B cell (primary cell): Measurements from ENCODE around the gene KIDINS220. TPM values are rescaled to one million over a fixed set of nuclear protein-coding genes. Genes with fewer than 3 reads are reported as not detected.

Experiments
- ATAC-seq: fragments of 200-7000 bp; cut with Tn5 transposase; one replicate; pipeline ENCODE4 v1.10.0; 2021; ENCODE audit warnings: low read depth, mild to moderate bottlenecking, moderate number of reproducible peaks, moderate library complexity
- CTCF ChIA-PET: fragments of 350-600 bp; sonication (Branson Sonifier 250); formaldehyde crosslinking; loops from one replicate; lab custom pipeline; 2021; ENCODE audit warnings: antibody characterized with exemption, inconsistent platforms; lab: Charles Lee
- POLR2A ChIA-PET: fragments of 350-600 bp; sonication (Branson Sonifier 250); formaldehyde crosslinking; loops from one replicate; lab custom pipeline; 2021; ENCODE audit warnings: antibody characterized with exemption; lab: Charles Lee
- DNase-seq: peaks from one replicate; pipeline ENCODE4 v3.0.0; 2013
- H2AFZ ChIP-seq: 2 replicates; pipeline ENCODE4 v1.6.1; 2012; ENCODE audit warnings: mild to moderate bottlenecking, low read depth, low read length; ENCODE audit not compliant: insufficient read depth, poor library complexity, severe bottlenecking
- H3K27ac ChIP-seq, 2 donors: 1 replicate in 1 of 2; 2 replicates in 1 of 2; pipeline ENCODE4 v1.5.1; 2012 to 2013; ENCODE audit warnings: low read length in 2 of 2, mild to moderate bottlenecking in 2 of 2, moderate library complexity in 1 of 2
- H3K27me3 ChIP-seq, 4 experiments: fragments of 200-600 bp in 1 of 4; sonication (generic) in 1 of 4; replicated peaks in 1 of 4; 1 replicate in 2 of 4; 2 replicates in 2 of 4; pipeline versions ENCODE4 v1.6.1 to v1.7.0; 2013 to 2016; ENCODE audit warnings: low read length in 3 of 4, mild to moderate bottlenecking in 2 of 4, mixed read lengths in 1 of 4, moderate library complexity in 1 of 4; ENCODE audit not compliant: insufficient read depth in 4 of 4, control insufficient read depth in 3 of 4; ENCODE audit errors: control extremely low read depth in 1 of 4
- H3K36me3 ChIP-seq, 2 experiments: replicated peaks in 1 of 2; 1 replicate in 1 of 2; 2 replicates in 1 of 2; pipeline versions ENCODE4 v1.6.1 to v1.7.1; 2013; ENCODE audit warnings: low read length in 1 of 2; ENCODE audit not compliant: insufficient read depth in 2 of 2, control insufficient read depth in 1 of 2; ENCODE audit errors: control extremely low read depth in 1 of 2, extremely low read depth in 1 of 2
- H3K4me1 ChIP-seq, 2 donors: fragments of 200-600 bp in 1 of 2; sonication (generic) in 1 of 2; 1 replicate in 1 of 2; 2 replicates in 1 of 2; pipeline versions ENCODE4 v1.5.1 to v1.6.1; 2013 to 2017; ENCODE audit warnings: low read length in 2 of 2; ENCODE audit not compliant: control insufficient read depth in 2 of 2, insufficient read depth in 2 of 2
- H3K4me2 ChIP-seq: replicated peaks from 2 replicates; pipeline ENCODE3; 2012; ENCODE audit warnings: mild to moderate bottlenecking, low read depth, low read length; ENCODE audit not compliant: poor library complexity, severe bottlenecking
- H3K4me3 ChIP-seq, 5 experiments: fragments of 200-600 bp in 1 of 5; sonication (generic) in 1 of 5; 1 replicate in 3 of 5; 2 replicates in 2 of 5; pipeline versions ENCODE4 v1.5.1 to v1.7.0; 2011 to 2016; ENCODE audit warnings: low read length in 4 of 5, mild to moderate bottlenecking in 4 of 5, low read depth in 2 of 5, control low read depth in 1 of 5, moderate library complexity in 1 of 5; ENCODE audit not compliant: insufficient read depth in 1 of 5; ENCODE audit errors: control extremely low read depth in 1 of 5, extremely low read depth in 1 of 5
- H3K79me2 ChIP-seq: fragments of 200-600 bp; sonication (generic); one replicate; pipeline ENCODE4 v1.6.0; 2016; ENCODE audit warnings: low read length; ENCODE audit not compliant: control insufficient read depth, insufficient read depth
- H3K9ac ChIP-seq: fragments of 200-600 bp; sonication (generic); 2 replicates; pipeline ENCODE4 v1.6.1; 2017; ENCODE audit warnings: mild to moderate bottlenecking, low read length, moderate library complexity
- H3K9me3 ChIP-seq, 3 donors: one replicate each; pipeline versions ENCODE4 v1.6.1 to v1.7.1; 2013; ENCODE audit warnings: low read length in 2 of 3; ENCODE audit not compliant: control insufficient read depth in 2 of 3, insufficient read depth in 1 of 3; ENCODE audit errors: control extremely low read depth in 1 of 3
- H4K20me1 ChIP-seq: 2 replicates; pipeline ENCODE4 v1.6.0; 2012; ENCODE audit warnings: mild to moderate bottlenecking, low read length; ENCODE audit not compliant: insufficient read depth, control insufficient read depth, poor library complexity, severe bottlenecking
- H3K27ac Mint-ChIP-seq: one replicate; pipeline ENCODE4 v1.8.0; 2021; ENCODE audit warnings: mixed read lengths
- H3K27me3 Mint-ChIP-seq: one replicate; pipeline ENCODE4 v1.8.0; 2021; ENCODE audit warnings: mixed read lengths
- H3K4me1 Mint-ChIP-seq: one replicate; pipeline ENCODE4 v1.8.0; 2021; ENCODE audit warnings: mixed read lengths
- H3K4me3 Mint-ChIP-seq: one replicate; pipeline ENCODE4 v1.8.0; 2021; ENCODE audit warnings: mixed read lengths
- H3K9me3 Mint-ChIP-seq: one replicate; pipeline ENCODE4 v1.8.0; 2022; ENCODE audit warnings: mixed read lengths; ENCODE audit not compliant: insufficient read depth
- CTCF ChIP-seq: fragments of 200-600 bp; IDR thresholded peaks from one replicate; pipeline ENCODE4 v1.8.0; 2022; ENCODE audit warnings: antibody characterized with exemption, mild to moderate bottlenecking
- EZH2 ChIP-seq: IDR thresholded peaks from 2 replicates; pipeline ENCODE4 v1.6.1; 2012; ENCODE audit warnings: borderline replicate concordance, low read depth, mild to moderate bottlenecking, moderate library complexity, low read length; ENCODE audit not compliant: insufficient read depth, poor library complexity, severe bottlenecking
- WGBS: methylation state at CpG from one replicate; pipeline ENCODE4 v1.1.5; 2013; ENCODE audit warnings: missing lambda C conversion rate; ENCODE audit not compliant: insufficient coverage; 5-methylcytosine and 5-hydroxymethylcytosine counted together
- intact Hi-C: fragments of 100-400 bp; cut with micrococcal nuclease; formaldehyde crosslinking; loops from one replicate; pipeline ENCODE4 v1.10.0; 2022
- polyA plus RNA-seq: library from polyadenylated mRNA; depleted of rRNA; stranded (reverse); fragments of >200 nt; gene quantifications from 2 replicates; pipeline ENCODE4 v1.2.3, GENCODE V29; 2012
- total RNA-seq, 2 donors: library from RNA; stranded (reverse); fragments of 120-200 nt in 1 of 2; gene quantifications; 1 replicate in 1 of 2; 2 replicates in 1 of 2; pipeline versions ENCODE4 v1.2.3 to v1.2.4, GENCODE V29; 2013 to 2022

KIDINS220 gene
- total and polyA plus RNA-seq, 2 donors (not counting 1 experiment from before 2014, with no cell fraction given) = 12.5 to 36.6 TPM

GRCh38 chr2:8694737-8695136 is 142.7 kb downstream of the KIDINS220 start:
- CTCF ChIA-PET = no interaction called here
- H2AFZ ChIP-seq = no peak overlapping the region
- POLR2A ChIA-PET = no interaction called here
- TF ChIP-seq EZH2 (no peak), CTCF (no peak)
- H3K27me3 ChIP-seq = peaks cover 0 to 12% (median 5%) of the 10 kb centered on the region in 4 experiments
- no peak overlapping the region for H3K4me3 Mint-ChIP-seq
- H3K27ac Mint-ChIP-seq = no peak overlapping the region
- DNase-seq (no peak), ATAC-seq (no peak)
- H3K79me2 ChIP-seq = no peaks in the 10 kb centered on the region
- no peaks in the 10 kb centered on the region for H3K9me3 Mint-ChIP-seq
- no peaks in the 10 kb centered on the region for H3K4me1 Mint-ChIP-seq
- no peaks in the 10 kb centered on the region for H4K20me1 ChIP-seq
- no peak overlapping the region for H3K27ac ChIP-seq
- no peaks in the 10 kb centered on the region for H3K36me3 ChIP-seq
- H3K4me2 ChIP-seq = no peak overlapping the region
- H3K4me1 ChIP-seq = no peaks in the 10 kb centered on the region
- H3K27me3 Mint-ChIP-seq = peaks cover 35% of the 10 kb centered on the region
- H3K4me3 ChIP-seq = no peak overlapping the region
- no peak overlapping the region for H3K9ac ChIP-seq
- intact Hi-C loops = no loop called here
- H3K9me3 ChIP-seq = peaks cover 0 to 12% (median 0%) of the 10 kb centered on the region in 3 donors
- 87% methylated on average over 3 of the region's 8 CpGs for WGBS

DNA sequence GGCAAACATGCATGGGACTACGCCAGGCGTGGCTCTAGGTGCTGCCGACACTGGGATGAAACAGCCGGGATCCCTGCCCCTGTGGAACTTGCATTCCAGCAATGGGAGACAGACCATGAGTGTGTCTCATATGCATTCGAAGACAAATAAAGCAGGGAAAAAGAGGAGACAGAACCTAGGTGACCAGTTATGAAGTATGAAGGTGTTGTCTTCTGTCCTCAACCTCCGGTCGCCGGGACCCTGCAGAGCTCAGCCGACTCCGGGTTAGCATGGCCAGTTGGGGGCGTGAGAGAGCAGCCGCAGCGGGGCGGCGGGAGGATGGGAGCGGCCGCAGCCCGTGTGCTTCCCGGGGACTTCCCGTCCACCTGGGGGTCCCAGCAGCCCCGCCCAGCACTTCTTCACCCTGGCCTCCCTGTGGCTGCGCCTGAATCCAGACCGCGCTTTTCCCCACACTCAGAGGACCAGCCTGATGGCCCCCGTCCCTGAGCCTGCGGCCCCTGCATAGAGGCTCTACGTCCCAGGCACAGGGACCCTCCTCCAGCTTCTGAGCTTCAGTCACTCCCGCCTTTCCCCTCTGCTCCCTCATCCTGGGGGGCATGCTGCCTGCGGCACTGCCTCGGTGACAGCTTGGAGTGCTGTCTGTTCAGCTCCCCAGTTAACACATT is 144.1 kb downstream of the KIDINS220 start:
- intact Hi-C loops = no loop called here
- Histone ChIP-seq H3K36me3 (no peaks in the 10 kb centered on the region), H3K4me3 (no peak overlapping the region), H3K27me3 (peaks cover 0 to 14% (median 5%) of the 10 kb centered on the region in 4 experiments), H4K20me1 (no peaks in the 10 kb centered on the region), H3K4me1 (no peaks in the 10 kb centered on the region), H3K9ac (no peak overlapping the region), H3K79me2 (no peaks in the 10 kb centered on the region), H3K9me3 (peaks cover 0 to 12% (median 1%) of the 10 kb centered on the region in 3 donors), H3K4me2 (no peak overlapping the region), H2AFZ (no peak overlapping the region), H3K27ac (no peak overlapping the region)
- TF ChIP-seq EZH2 (no peak), CTCF (no peak)
- Mint-ChIP-seq H3K4me1 (no peaks in the 10 kb centered on the region), H3K27ac (no peak overlapping the region), H3K4me3 (no peak overlapping the region), H3K27me3 (peaks cover 42% of the 10 kb centered on the region), H3K9me3 (no peaks in the 10 kb centered on the region)
- ChIA-PET CTCF (interaction anchor here (1.2 kb wide), 1 partner anchor 15 kb away, joined by 3 read pairs; no protein-coding TSS in a partner anchor), POLR2A (no interaction called here)
- 26% methylated on average over 30 of the region's 30 CpGs for WGBS
- DNase-seq = no peak
- no peak for ATAC-seq
